Measurements from ENCODE around the gene CTTN. TPM values are rescaled to one million over a fixed set of nuclear protein-coding genes. Genes with fewer than 3 reads are reported as not detected.
A peak's percentile ranks its signal among the peaks of the same experiment; 100 is the strongest.

CTTN gene
- total and polyA plus RNA-seq, 7 donors = 44.1 to 117 (median 88.4) TPM

- TF ChIP-seq CTCF (IDR thresholded peaks at IDR 0.05) = no peak
- Histone ChIP-seq H3K9me3 (no peaks in the 10 kb centered on the region), H3K4me3 (no peak overlapping the region), H3K4me1 (no peaks in the 10 kb centered on the region), H3K27me3 (ENCODE audit: insufficient read depth in 3 of 3, low read length in 2 of 3) (no peaks in the 10 kb centered on the region), H3K27ac (no peak overlapping the region), H3K36me3 (ENCODE audit: insufficient read depth in 1 of 2, low read depth in 1 of 2) (peaks cover 2 to 40% of the 10 kb centered on the region in 2 donors)
- WGBS, 3 donors = 88 to 89% (median 89%) methylated on average over 6 of the region's 6 CpGs
- intact Hi-C loops (cut with DNase I) = no loop called here
- DNase-seq (no peak), ATAC-seq (no peak)
These were observed 41.9 kb downstream of the CTTN start for GRCh38 chr11:70440206-70440605.

GRCh38 chr11:70443773-70444030, 45.4 kb downstream of the CTTN start:
- DNase-seq (no peak), ATAC-seq (no peak)
- no peak overlapping the region for H3K27ac ChIP-seq
- WGBS, 3 donors = 62 to 67% (median 65%) methylated on average over 11 of the region's 11 CpGs
- no peak overlapping the region for H3K4me3 ChIP-seq
- H3K9me3 ChIP-seq = peaks cover 4% of the 10 kb centered on the region
- H3K4me1 ChIP-seq = no peaks in the 10 kb centered on the region
- intact Hi-C loops (cut with DNase I) = no loop called here
- TF ChIP-seq CTCF (IDR thresholded peaks at IDR 0.05) = no peak
- H3K27me3 ChIP-seq (ENCODE audit: insufficient read depth in 3 of 3, low read length in 2 of 3) = no peaks in the 10 kb centered on the region
- peaks cover 0 to 7% of the 10 kb centered on the region in 2 donors for H3K36me3 ChIP-seq (ENCODE audit: insufficient read depth in 1 of 2, low read depth in 1 of 2)

DNA sequence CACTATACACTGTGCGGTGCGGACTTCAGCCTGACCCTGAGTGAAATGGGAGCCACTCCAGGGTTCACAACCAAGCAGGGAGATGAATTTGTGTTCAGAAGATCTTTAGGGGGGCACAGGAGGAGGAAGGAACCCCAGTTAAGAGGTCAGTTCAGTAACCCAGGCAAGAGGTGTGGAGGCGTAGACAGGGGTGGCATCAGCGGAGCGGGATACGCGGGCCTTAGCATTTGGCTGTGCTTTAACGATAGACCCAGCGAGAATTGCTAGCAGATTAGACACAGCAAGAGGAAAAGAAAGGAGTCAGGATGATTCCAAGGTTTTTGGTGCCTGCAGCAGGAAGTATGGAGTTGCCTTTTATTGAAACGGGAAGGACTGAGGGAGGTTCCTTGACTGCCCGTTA, 46.8 kb downstream of the CTTN start:
- intact Hi-C loops (cut with DNase I) = no loop called here
- no peaks in the 10 kb centered on the region for H3K36me3 ChIP-seq (ENCODE audit: insufficient read depth in 1 of 2, low read depth in 1 of 2)
- no peak overlapping the region for H3K27ac ChIP-seq
- no peaks in the 10 kb centered on the region for H3K27me3 ChIP-seq (ENCODE audit: insufficient read depth in 3 of 3, low read length in 2 of 3)
- no peak for TF ChIP-seq CTCF (IDR thresholded peaks at IDR 0.05)
- DNase-seq = no peak
- no peak for ATAC-seq
- H3K4me1 ChIP-seq = no peaks in the 10 kb centered on the region
- WGBS, 3 donors = 77 to 84% (median 77%) methylated on average over 11 of the region's 11 CpGs
- H3K9me3 ChIP-seq = peaks cover 15% of the 10 kb centered on the region
- no peak overlapping the region for H3K4me3 ChIP-seq

GRCh38 chr11:70445605-70446004, 47.3 kb downstream of the CTTN start:
- 81 to 90% (median 84%) methylated on average over 7 of the region's 7 CpGs for WGBS, 3 donors
- peak in 1 of 2 donors; percentile 23 for DNase-seq
- Histone ChIP-seq H3K27ac (no peak overlapping the region), H3K36me3 (ENCODE audit: insufficient read depth in 1 of 2, low read depth in 1 of 2) (no peaks in the 10 kb centered on the region), H3K27me3 (ENCODE audit: insufficient read depth in 3 of 3, low read length in 2 of 3) (no peaks in the 10 kb centered on the region), H3K4me1 (no peaks in the 10 kb centered on the region), H3K4me3 (no peak overlapping the region), H3K9me3 (peaks cover 19% of the 10 kb centered on the region)
- intact Hi-C loops (cut with DNase I) = no loop called here
- ATAC-seq = no peak
- TF ChIP-seq CTCF (IDR thresholded peaks at IDR 0.05) = no peak

- TF ChIP-seq CTCF (IDR thresholded peaks at IDR 0.05) = no peak
- Histone ChIP-seq H3K36me3 (ENCODE audit: insufficient read depth in 1 of 2, low read depth in 1 of 2) (no peaks in the 10 kb centered on the region), H3K9me3 (peaks cover 19% of the 10 kb centered on the region), H3K4me1 (no peaks in the 10 kb centered on the region), H3K27ac (no peak overlapping the region), H3K27me3 (ENCODE audit: insufficient read depth in 3 of 3, low read length in 2 of 3) (no peaks in the 10 kb centered on the region), H3K4me3 (no peak overlapping the region)
- ATAC-seq (no peak), DNase-seq (no peak)
- intact Hi-C loops (cut with DNase I) = no loop called here
- 36 to 49% (median 38%) methylated on average over 2 of the region's 2 CpGs for WGBS, 3 donors
These were observed 50.7 kb downstream of the CTTN start for GRCh38 chr11:70448983-70449567.
